NCI-H345 (cell line): ENCODE measurements around the gene TGFBR2.

Experiments used
- DNase-seq: peaks from one replicate; lab custom pipeline; 2025; lab: John Stamatoyannopoulos, UW

Gene TGFBR2

GRCh38 chr3:30606301-30607031, at the start of gene TGFBR2:
Gene TGFBR2, plus strand, starts transcription at chr3:30606601. Its CDS starts 283 bp downstream, at chr3:30606884.
- DNase-seq: peak; percentile 65

GRCh38 chr3:30557746-30558303, 48.6 kb upstream of the TGFBR2 start:
- no peak for DNase-seq

DNA sequence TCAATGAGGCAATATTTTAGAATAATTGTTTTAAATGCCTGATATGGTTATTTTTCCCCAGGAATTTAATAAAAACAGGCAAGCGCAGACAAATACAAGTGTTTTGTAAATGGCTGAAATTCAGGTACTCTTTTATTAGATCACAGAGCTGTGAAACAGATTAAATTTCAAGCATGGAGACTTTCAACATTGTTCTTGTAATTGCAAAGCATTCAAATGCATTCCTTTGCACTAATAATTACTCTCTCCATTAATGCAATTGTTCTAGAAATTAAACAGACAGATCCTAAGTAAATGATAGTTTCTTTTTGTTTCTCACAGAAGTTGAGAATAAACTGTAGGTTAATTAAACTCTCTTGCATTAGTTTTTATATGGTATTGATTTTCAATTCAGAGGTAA, 42.4 kb upstream of the TGFBR2 start:
- no peak for DNase-seq

DNA sequence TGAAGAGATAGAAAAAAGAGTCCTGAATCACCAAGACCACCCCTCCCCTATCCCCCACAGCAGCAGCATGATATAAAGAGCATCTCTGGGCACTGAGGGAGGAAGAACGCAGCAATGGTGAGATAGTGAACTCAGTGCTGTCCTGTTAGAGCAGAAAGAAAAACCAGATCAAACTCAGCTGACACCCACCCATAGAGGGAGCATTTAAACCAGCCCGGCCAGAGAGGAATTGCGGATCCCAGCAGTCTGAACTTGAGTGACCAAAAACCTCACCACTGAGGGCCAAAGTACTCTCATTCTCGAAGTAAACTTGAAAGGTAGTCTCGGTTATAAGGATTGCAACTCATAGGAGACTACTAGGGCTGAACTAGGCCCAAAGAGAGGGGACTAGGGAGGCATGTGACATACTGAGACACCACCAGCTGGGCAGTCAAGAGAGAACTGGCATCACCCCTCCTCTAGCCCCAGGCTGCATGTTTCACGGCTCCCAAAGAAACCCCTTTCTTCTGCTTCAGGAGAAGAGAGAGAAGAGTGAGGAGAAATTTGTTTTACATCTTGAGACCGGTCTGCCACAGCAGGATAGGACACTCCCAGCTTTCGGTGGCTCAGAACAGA, 39.2 kb upstream of the TGFBR2 start:
- no peak for DNase-seq

DNA sequence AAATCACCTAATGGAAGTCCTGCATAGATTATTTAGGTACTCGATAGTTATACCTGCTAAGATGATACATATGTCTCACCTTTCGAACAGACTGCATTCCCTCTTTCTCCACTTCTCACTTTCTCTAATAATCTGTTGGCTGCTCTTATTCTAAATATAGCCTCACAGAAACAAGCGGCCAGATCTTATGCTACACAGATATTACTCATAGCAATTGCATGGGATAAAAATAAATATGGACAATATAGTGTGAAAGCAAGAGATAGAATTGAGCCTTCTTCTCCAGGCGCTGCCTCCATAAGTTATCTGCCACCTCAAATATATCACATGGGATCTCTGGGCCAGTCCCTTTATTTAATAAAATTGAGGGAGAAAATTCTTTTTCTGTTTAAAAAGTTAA, 29.5 kb upstream of the TGFBR2 start:
- DNase-seq: no peak

- DNase-seq: no peak
Observed at GRCh38 chr3:30577788-30578187, 28.6 kb upstream of the TGFBR2 start.

DNA sequence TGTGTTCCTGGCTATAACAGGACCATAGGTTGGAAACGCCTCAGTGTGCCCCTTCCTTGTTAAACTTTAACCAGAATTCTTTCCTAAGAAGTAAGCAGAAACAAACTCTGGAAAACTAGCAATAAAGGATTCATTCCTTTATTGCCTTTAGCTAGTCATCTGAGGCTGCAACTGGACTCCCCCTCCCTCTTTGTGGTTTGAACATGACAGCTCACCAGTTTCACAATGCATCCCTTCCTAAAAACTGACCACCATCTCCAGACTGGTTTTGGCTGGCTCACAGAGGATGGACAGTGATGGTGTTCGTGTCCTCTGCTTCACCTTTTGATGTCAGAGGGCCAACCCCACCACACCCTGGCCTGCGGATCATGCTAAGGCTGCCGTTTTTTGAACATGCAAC, 27.9 kb upstream of the TGFBR2 start:
- DNase-seq: no peak

DNA sequence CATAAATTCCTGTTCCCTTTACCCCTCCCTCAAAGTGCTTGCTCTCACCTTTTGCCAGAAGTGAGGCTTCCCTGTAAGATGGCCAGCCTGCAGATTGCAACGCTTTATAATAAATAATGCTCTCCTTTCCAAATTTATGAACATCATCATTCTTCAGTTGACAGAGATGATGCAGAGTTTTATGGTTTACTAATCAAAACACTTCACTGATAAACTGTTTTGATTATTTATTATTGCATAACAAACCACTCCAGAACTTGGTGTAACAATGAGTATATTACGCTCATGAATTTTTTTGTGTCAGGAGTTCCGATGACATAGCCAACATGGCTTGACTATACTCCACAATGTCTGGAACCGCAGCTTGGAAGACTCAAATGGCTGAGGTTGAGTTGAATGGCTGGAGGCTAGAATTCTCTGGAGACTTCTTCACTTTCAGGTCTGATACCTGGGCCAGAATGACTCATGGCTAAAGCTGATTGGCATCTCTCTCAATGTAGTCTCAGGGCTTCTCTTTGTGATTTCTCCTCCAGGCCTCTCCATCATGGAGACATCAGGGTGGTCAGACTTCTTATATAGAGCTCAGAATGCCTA, 27.3 kb upstream of the TGFBR2 start:
- no peak for DNase-seq

DNA sequence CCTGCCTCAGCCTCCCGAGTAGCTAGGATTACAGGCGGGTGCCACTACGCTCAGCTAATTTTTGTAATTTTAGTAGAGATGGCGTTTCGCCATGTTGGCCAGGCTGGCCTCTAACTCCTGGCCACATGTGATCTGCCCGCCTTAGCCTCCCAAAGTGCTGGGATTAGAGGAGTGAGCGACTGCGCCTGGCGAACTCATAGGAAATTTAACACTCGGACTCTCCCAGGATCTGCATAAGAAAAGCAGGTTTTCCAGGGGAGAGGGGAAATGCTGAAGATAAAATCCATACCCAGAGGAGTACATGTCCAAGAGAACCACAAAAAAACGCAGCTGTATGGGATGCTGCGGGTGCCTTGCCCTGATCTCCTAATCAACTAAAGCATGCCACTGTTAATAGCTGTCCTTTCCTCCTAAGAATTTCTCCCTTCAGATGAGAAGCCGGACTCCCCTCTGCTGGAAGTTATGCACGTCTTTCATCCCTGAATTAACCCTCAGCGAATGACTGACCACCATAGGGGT, 25.3 kb upstream of the TGFBR2 start:
- no peak for DNase-seq

DNA sequence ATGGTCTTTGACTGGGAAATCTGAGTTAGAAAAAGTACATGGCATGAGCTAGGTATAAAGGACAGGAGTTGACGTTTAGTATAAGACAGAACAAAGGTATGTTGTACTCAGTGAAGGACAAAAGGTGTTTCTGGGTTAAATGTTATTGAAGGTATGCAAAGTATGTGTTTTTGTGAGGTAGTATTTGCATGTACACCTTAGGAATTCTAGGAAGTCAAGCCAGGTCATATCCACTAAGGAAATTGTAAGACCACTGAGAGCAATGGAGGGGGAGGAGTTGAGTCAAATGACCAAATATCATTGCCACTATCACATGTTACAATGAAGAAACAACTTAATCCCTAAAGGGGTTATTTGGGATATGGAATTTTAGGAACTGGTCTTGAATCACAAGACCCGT, 24.4 kb upstream of the TGFBR2 start:
- no peak for DNase-seq

DNA sequence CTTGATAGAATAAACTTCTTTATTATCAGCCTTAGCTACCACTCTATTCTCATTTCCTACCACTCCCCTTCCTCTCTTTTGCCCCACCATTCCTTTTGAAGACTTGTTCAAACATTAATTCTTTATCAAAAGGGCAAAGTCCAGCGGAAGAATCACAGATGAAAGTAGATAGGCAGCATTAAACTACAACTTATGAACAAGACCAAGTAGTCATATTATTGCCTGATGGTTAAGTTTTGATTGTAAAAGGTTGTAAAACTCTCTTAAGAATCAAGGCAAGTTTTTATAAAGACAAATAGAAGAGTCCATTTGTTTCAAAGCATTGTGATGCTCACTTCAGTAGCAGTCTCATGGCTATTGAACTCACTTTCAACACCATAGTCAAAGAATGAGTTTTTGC, 22.4 kb upstream of the TGFBR2 start:
- DNase-seq: no peak

GRCh38 chr3:30585654-30586053, 20.7 kb upstream of the TGFBR2 start:
- DNase-seq: no peak

- DNase-seq: no peak
Observed at GRCh38 chr3:30586096-30586805, 20.1 kb upstream of the TGFBR2 start.

DNA sequence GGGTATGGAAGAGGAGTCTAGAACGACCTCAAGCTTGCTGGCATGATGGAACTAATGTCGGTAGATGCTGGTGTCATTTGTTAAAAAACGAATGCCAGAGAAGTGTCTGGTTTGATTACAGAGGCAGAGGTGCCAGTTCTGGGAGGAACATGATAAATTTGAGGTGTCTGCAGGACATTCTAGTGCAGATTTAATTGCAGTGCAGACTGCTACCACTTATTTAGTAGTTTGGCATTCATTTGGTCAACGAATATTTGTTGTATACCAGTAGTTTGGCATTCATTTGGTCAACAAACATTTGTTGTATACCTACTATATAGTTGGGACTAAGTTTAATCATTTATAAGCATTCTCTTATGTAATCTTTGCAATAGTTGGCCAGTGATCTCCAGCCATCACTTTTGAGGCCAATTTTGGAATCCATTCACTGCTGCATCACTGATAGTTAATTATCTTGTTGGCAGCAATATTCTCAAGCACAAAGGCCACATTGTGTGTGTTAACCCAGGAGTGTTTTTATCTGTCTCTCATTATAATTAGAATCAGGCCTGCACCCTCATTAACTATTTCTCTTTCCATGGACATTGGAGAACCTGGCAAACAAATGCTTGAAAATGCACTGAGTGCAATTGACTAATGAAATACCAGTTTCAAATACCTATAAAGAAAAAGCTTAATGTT, 19.5 kb upstream of the TGFBR2 start:
- no peak for DNase-seq

DNA sequence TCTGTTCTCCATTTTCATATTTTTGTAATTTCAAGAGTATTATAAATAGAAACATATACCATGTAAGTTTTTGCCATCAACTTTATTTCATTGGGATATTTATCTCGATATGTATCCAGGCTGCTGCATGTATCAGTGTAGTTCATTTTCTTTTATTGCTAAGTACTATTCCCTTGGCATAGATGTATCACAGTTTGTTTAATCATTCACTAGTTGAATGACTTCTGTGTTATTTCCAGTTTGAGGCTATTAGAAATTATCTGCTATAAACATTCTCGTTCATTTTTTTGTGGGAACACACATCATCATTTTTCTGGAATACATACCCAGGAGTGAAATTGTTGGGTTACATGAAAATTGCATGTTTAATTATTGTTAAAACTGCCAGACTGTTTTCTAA, 18.5 kb upstream of the TGFBR2 start:
- DNase-seq: no peak

DNA sequence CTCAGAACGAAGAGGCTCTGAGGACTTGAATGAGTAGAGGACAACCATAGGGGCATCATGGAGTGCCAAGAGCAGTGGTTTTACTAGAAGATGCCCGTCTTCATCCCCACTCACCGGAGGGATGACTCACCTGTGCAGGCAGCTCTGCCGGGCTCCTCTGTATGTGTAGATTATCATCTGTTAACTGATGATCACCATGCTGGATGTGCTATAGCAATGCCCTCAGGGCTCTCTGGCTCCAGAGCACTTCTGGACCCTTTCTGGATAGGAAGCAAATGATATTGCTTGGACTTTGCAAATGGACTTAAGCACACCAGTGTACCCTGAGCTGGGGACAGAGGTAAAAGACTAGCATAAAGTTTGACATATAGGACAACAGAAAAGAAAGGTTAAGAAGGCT, 10.2 kb upstream of the TGFBR2 start:
- no peak for DNase-seq

DNA sequence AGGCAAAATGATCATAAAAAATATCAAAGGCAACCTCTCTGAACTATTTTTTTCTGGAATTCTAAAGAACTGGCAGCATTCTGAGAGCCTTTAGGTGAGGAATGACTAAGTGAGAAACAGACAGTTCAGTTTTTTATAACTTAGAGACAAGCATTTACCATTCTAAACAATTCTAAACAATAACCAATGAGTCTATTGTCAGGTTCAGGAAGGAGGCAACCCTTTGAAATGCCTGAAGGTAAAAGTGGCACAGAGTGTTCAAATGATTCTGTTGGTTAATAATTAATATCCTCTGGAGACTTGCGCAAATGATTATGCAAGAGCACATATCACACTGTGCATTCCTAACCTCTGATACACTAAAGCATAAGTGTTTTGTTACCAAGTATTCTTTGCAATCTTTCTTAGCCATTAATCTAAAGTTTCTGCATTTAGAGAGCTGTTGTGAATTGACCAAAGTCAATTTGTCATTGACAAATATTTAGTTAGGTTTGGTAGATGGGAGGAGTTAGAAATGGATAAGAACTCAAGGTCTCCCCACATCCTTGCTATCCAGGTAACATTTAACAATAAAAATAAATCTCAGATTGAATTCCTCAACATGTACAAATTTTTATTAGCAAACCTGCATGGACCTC, 9.2 kb upstream of the TGFBR2 start:
- no peak for DNase-seq

- DNase-seq: no peak
Observed at GRCh38 chr3:30597769-30598134, 8.6 kb upstream of the TGFBR2 start.

- DNase-seq: no peak
Observed at GRCh38 chr3:30598668-30599545, 7.5 kb upstream of the TGFBR2 start.

GRCh38 chr3:30600572-30600971, 5.8 kb upstream of the TGFBR2 start:
- no peak for DNase-seq
